HG03097 (cell line): ENCODE results near the gene MPP7.

Experiments
- ATAC-seq: cut with Tn5 transposase; IDR thresholded peaks from one replicate; pipeline ENCODE4 v1.9.1; 2021; ENCODE audit not compliant: unreplicated experiment, low FRiP score

MPP7 gene

DNA sequence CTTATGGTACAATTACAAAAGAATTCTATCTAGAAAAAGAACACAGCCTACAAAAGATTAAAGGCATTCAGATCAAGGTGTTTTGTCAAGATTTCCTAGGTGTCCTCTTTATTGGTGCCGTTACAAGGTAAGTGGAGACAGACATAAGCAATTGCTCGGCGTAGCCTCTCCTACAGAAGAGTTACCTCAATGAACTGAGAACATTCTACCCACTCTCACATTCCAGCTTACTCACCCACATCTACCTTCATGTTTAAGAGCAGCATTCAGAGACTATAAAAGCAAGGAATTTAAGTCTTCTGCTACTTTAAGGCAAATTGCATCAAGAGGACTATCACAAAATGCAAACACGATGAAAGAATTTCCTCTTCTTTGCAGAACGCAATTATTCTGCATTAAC, 29.5 kb downstream of the MPP7 start:
- no peak for ATAC-seq

DNA sequence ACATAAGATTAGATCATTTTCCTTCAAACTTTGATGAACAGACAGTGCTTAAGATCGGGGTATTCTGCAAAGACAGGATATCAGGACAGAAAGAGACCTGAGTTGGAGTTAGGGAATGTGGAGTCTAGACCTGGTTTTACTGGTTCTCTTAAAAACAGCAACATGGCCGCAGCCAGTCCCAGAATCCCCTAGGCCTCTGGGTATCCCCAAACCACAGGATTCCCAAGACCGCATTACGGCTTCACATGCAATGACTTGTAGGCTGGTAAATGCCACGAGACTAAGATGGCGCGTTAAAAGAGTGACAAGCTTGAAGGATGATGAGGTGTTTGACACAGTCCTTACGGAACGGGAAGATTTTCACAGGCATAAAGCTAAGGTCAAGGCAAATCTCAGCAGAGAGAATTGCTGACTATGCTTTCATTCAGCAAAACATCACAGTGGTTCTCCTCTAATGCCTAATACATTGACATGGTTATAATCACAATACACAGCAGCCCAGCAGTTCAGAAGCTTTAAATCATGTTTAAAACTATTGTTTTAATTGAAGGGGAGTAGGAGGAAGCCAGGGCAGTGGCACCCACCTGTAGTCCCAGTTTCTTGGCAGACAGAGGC, 32.9 kb downstream of the MPP7 start:
- ATAC-seq = no peak

DNA sequence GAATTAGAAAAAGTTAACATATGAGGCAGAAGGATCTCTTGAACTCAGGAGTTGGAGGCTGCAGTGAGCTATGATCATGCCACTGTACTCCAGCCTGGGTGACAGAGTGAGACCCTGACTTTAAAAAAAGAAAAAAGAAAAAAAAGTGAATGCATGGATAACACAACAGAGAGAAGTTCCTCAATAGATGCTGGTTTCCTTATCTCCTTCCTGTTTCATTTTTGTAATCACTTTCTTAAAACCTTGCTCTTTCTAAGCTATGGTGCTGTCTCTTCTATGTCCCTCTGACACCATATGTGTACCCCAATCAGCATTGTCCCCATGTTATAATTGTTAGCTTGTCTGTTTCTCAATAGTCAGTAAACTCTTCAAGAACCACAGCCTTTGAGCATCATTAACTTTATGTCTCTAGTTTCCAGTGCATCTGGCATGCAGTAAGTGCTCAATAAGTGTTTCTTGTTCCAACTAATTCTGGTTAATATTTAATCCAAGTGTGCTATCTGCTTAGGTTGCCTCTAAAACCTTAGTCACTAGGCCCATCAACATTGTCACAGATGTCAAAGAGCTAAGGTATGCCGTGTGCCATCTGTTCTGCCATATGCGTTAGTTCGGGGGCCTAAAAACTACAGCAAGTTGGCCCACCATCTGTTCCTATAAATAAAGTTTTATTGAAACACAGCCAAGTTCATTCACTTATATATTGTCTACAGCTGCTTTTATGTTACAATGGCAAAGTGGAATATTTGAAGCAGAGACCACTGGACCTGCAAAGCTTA, 36.2 kb downstream of the MPP7 start:
- ATAC-seq = no peak

DNA sequence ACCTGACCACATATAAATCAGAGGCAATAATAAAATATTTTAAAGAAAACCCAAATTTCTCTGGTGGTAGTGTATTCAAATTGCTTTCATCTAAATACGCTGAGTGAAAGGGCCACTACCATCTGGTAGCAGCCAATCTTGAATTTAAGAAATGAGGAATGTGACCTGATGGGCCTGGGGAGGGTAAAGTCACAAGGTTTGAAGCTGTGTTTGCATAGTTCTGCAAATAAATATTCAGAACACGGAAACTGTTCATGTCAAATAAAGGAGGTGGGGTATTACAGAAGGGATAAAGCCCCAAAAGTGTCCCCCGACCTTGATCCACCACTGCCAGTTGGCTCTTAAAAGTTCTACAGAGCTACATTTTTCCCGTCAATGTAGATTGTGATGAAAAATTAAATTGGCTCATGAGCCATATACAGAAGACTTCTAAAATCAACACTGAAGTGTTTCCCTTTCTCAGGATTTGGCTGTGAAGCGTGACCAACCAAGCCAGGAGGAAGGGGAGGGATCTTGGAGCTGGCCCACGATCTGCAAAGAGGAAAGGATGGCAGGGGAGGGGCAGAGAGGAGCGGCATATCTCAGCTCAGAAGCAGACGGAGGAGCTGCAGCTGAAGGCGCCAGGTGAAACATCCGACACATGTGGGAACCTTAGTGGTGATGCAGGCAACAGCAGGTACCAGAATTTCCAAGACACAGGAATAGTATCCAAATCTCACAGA, 39.6 kb downstream of the MPP7 start:
- ATAC-seq = no peak

DNA sequence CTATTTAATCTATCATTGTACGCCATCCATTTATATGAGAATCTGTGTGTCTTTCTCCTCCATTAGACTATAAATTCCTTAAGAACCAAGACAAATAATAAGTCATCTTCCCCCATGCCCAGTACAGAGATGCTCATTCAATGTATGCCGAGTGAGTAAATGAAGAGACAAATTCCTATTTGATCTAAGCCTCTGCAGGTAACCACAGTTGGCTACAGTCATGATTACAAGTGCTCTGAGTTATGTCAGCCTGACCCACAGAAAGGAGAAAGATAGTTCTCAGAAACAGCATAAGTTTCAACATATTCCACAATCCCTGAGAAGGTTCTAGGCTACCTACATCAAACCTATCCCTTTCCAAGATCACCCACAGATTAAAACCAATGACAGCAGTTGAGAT, 46.1 kb downstream of the MPP7 start:
- no peak for ATAC-seq

DNA sequence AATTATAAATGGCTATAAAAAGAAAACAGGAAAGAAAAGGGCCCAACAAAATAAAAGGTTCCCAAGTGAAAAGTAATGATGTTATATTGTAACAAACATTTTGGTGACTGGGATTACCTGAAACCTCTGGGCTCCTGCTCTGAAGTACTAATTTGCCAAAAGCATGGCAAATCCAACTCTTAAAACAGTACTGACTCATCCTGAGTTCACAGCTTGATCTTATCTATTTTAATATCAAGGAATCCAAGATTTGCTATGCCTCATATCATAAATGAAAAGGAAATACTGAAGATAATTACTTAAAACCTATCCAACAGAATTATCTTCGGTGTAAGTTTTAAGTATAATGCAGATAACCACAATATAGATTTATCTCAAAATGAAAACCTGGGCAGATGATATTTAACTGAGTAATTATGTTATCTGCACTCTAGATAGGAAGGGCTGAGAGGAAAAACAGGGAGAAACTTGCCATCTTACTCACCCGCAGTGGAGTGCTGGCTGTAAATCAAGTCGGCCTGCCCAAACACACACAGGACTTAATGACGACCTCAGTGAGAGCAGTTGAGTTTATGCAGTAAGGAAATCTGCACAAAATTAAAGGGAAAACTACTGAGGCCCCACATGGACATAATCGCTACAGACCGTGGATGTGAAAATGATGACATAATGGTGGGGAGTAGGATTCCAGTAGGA, 48.4 kb downstream of the MPP7 start:
- no peak for ATAC-seq

DNA sequence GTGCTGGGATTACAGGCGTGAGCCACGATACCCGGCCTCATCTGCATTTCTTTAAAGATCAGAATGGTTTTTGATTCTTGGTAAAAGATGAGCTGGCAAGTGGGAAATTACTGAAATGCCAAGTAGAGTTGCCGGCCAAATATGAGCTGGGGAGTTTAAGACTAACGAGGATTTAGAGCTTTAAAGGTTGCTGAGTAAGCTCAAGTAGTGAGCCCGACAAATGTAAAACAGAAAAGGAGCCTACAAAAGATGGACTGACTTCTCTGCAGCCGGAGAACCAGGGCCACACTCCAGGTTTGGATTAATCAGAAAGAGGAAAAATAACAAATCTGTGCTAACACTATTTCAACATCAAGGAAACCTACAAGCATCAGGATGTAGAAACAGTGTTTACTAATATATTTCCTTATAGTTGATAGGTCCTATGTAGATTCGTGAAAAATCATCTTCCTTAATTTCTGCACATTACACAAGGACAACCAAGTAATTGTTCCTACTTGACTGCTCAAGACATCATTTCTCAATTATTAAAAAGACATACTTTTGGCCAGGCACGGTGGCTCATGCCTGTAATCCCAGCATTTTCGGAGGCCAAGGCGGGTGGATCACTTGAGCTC, 49.6 kb downstream of the MPP7 start:
- no peak for ATAC-seq
